Smooth muscle cell (in vitro differentiated cells): ENCODE data around the gene RELL1. TPM values are rescaled to one million over a fixed set of nuclear protein-coding genes. Genes with fewer than 3 reads are reported as not detected.

Experiments used
- DNase-seq: peaks from one replicate; lab custom pipeline; 2025; ENCODE audit not compliant: unreplicated experiment; lab: John Stamatoyannopoulos, UW
- H2AFZ ChIP-seq: fragments of 200-600 bp; sonication (generic); 2 replicates; pipeline ENCODE4 v1.6.0; 2016; ENCODE audit warnings: antibody characterized with exemption, low read depth, mild to moderate bottlenecking
- H3F3A ChIP-seq: fragments of 200-600 bp; sonication (generic); 2 replicates; pipeline ENCODE4 v1.6.0; 2017; ENCODE audit warnings: antibody characterized with exemption, low read depth
- H3K27ac ChIP-seq: fragments of 200-600 bp; sonication (generic); 2 replicates; pipeline ENCODE4 v1.5.1; 2016; ENCODE audit warnings: low read depth, mild to moderate bottlenecking
- H3K27me3 ChIP-seq: fragments of 200-600 bp; sonication (generic); 2 replicates; pipeline ENCODE4 v1.6.1; 2016; ENCODE audit warnings: low read depth, mild to moderate bottlenecking
- H3K36me3 ChIP-seq: fragments of 200-600 bp; sonication (generic); 2 replicates; pipeline ENCODE4 v1.5.1; 2016; ENCODE audit warnings: low read depth
- H3K4me1 ChIP-seq: fragments of 200-600 bp; sonication (generic); 2 replicates; pipeline ENCODE4 v1.5.1; 2016; ENCODE audit warnings: low read depth
- H3K4me2 ChIP-seq: fragments of 200-600 bp; sonication (generic); 2 replicates; pipeline ENCODE4 v1.6.0; 2016; ENCODE audit warnings: mild to moderate bottlenecking
- H3K4me3 ChIP-seq: fragments of 200-600 bp; sonication (generic); 2 replicates; pipeline ENCODE4 v1.5.1; 2016; ENCODE audit warnings: mild to moderate bottlenecking
- H3K79me2 ChIP-seq: fragments of 200-600 bp; sonication (generic); 2 replicates; pipeline ENCODE4 v1.6.0; 2016; ENCODE audit warnings: low read depth, mild to moderate bottlenecking
- H3K9ac ChIP-seq: fragments of 200-600 bp; sonication (generic); 2 replicates; pipeline ENCODE4 v1.6.0; 2016; ENCODE audit warnings: low read depth
- H3K9me3 ChIP-seq: fragments of 200-600 bp; sonication (generic); replicated peaks from 2 replicates; pipeline ENCODE4 v1.5.1; 2016; ENCODE audit warnings: low read depth
- H4K20me1 ChIP-seq: fragments of 200-600 bp; sonication (generic); 2 replicates; pipeline ENCODE4 v1.6.0; 2016; ENCODE audit warnings: low read depth
- CTCF ChIP-seq: fragments of 200-600 bp; sonication (generic); IDR thresholded peaks from 2 replicates; pipeline ENCODE4 v1.5.1; 2017; ENCODE audit warnings: borderline replicate concordance, mild to moderate bottlenecking, antibody characterized with exemption; ENCODE audit not compliant: insufficient read depth, poor library complexity, severe bottlenecking
- WGBS: methylation state at CpG from one replicate; pipeline ENCODE4 v1.1.7; 2016; ENCODE audit warnings: low lambda C conversion rate; 5-methylcytosine and 5-hydroxymethylcytosine counted together
- polyA plus RNA-seq: library from polyadenylated mRNA; unstranded; fragments of >200 nt; fragmentation: Nextera tagmentation; extraction: Ambion mirVana; gene quantifications from 2 replicates; pipeline ENCODE4 v1.2.1, GENCODE V29; 2016
- total RNA-seq: library from RNA; depleted of rRNA; stranded (reverse); fragments of >200 nt; gene quantifications from 2 replicates; pipeline ENCODE4 v1.2.3, GENCODE V29; 2014

The RELL1 gene
- total and polyA plus RNA-seq, 2 experiments from 2014 or later = 3.5 to 36.3 TPM

GRCh38 chr4:37675587-37676290 lies 10.4 kb downstream of the RELL1 start:
- H3K27ac ChIP-seq = no peak overlapping the region
- H3K36me3 ChIP-seq = no peaks in the 10 kb centered on the region
- no peak overlapping the region for H3K4me2 ChIP-seq
- H3K9me3 ChIP-seq = no peaks in the 10 kb centered on the region
- H3K4me1 ChIP-seq = no peaks in the 10 kb centered on the region
- no peak overlapping the region for H2AFZ ChIP-seq
- H3K79me2 ChIP-seq = peaks cover 60% of the 10 kb centered on the region
- H4K20me1 ChIP-seq = peaks cover 77% of the 10 kb centered on the region
- no peaks in the 10 kb centered on the region for H3K27me3 ChIP-seq
- H3F3A ChIP-seq = no peaks in the 10 kb centered on the region
- no peak overlapping the region for H3K4me3 ChIP-seq
- 95% methylated on average over 1 of the region's 1 CpG for WGBS
- DNase-seq = no peak
- TF ChIP-seq CTCF = no peak
- no peak overlapping the region for H3K9ac ChIP-seq

GRCh38 chr4:37674439-37674838 lies 11.7 kb downstream of the RELL1 start:
- H3K79me2 ChIP-seq = peaks cover 56% of the 10 kb centered on the region
- WGBS = 48% methylated on average over 5 of the region's 5 CpGs
- no peak overlapping the region for H2AFZ ChIP-seq
- no peaks in the 10 kb centered on the region for H3K9me3 ChIP-seq
- no peaks in the 10 kb centered on the region for H3K27me3 ChIP-seq
- H3K9ac ChIP-seq = no peak overlapping the region
- H3K4me2 ChIP-seq = no peak overlapping the region
- DNase-seq = no peak
- H3K27ac ChIP-seq = no peak overlapping the region
- H3K4me3 ChIP-seq = no peak overlapping the region
- peaks cover 6% of the 10 kb centered on the region for H3K4me1 ChIP-seq
- H3F3A ChIP-seq = no peaks in the 10 kb centered on the region
- TF ChIP-seq CTCF = no peak
- no peaks in the 10 kb centered on the region for H3K36me3 ChIP-seq
- peaks cover 67% of the 10 kb centered on the region for H4K20me1 ChIP-seq

- H2AFZ ChIP-seq = no peak overlapping the region
- peaks cover 48% of the 10 kb centered on the region for H3K79me2 ChIP-seq
- no peak overlapping the region for H3K9ac ChIP-seq
- peaks cover 6% of the 10 kb centered on the region for H3K4me1 ChIP-seq
- no peaks in the 10 kb centered on the region for H3K36me3 ChIP-seq
- no peaks in the 10 kb centered on the region for H3K27me3 ChIP-seq
- DNase-seq = no peak
- H3K4me2 ChIP-seq = peak overlapping the region; percentile 14
- H3K27ac ChIP-seq = no peak overlapping the region
- no peaks in the 10 kb centered on the region for H3F3A ChIP-seq
- no peak overlapping the region for H3K4me3 ChIP-seq
- H4K20me1 ChIP-seq = peaks cover 60% of the 10 kb centered on the region
- no peak for TF ChIP-seq CTCF
- WGBS = 65% methylated on average over 4 of the region's 4 CpGs
- H3K9me3 ChIP-seq = no peaks in the 10 kb centered on the region
Measured at GRCh38 chr4:37673538-37674192, 12.5 kb downstream of the RELL1 start.
